ENCODE data around the gene STRIP1.

GRCh38 chr1:110063781-110064180 lies 29.4 kb downstream of the STRIP1 start:
- TF ChIP-seq CTCF (conservative IDR thresholded peaks at IDR 0.05 in 1 of 2, IDR thresholded peaks at IDR 0.05 in 1 of 2; ENCODE audit: extremely low read depth in 1 of 2, insufficient read depth in 1 of 2, low read depth in 1 of 2, low read length in 2 of 2) (no peak), EZH2 (IDR thresholded peaks at IDR 0.05; ENCODE audit: borderline replicate concordance, low read length) (no peak)
